HG03139 (cell line): Measurements from ENCODE around the gene ABCB9.
"Not testable (repeated sequence)": the region's sequence is repeated elsewhere in the genome, so short reads cannot be mapped to it uniquely, and the experiment has no call there.

Source experiments
- ATAC-seq: cut with Tn5 transposase; IDR thresholded peaks from one replicate; pipeline ENCODE4 v1.9.1; 2021; ENCODE audit not compliant: unreplicated experiment

ABCB9 gene

GRCh38 chr12:122944605-122945592 lies 21.4 kb downstream of the ABCB9 start:
- no peak for ATAC-seq

GRCh38 chr12:122943196-122943595 lies 23.1 kb downstream of the ABCB9 start:
- ATAC-seq: no peak

- no peak for ATAC-seq
Observed at GRCh38 chr12:122942637-122943036, 23.6 kb downstream of the ABCB9 start.

- not testable (repeated sequence) for ATAC-seq
Observed at GRCh38 chr12:122941351-122941750, 24.9 kb downstream of the ABCB9 start.

- ATAC-seq: no peak
Observed at GRCh38 chr12:122939125-122939524, 27.1 kb downstream of the ABCB9 start.

- ATAC-seq: no peak
Observed at GRCh38 chr12:122937622-122938091, 28.6 kb downstream of the ABCB9 start.

GRCh38 chr12:122935318-122935717 lies 30.9 kb downstream of the ABCB9 start:
- no peak for ATAC-seq

GRCh38 chr12:122934722-122935121 lies 31.5 kb downstream of the ABCB9 start:
- no peak for ATAC-seq

- ATAC-seq: no peak
Observed at GRCh38 chr12:122932207-122932606, 34.1 kb downstream of the ABCB9 start.

GRCh38 chr12:122929812-122930211 lies 36.5 kb downstream of the ABCB9 start:
- no peak for ATAC-seq

- no peak for ATAC-seq
Observed at GRCh38 chr12:122929148-122929538, 37.1 kb downstream of the ABCB9 start.

GRCh38 chr12:122928404-122929147 lies 37.7 kb downstream of the ABCB9 start:
- ATAC-seq: no peak

GRCh38 chr12:122927756-122928403 lies 38.4 kb downstream of the ABCB9 start:
- no peak for ATAC-seq

GRCh38 chr12:122921917-122922316 lies 44.3 kb downstream of the ABCB9 start:
- ATAC-seq: no peak

- no peak for ATAC-seq
Observed at GRCh38 chr12:122920687-122921086, 45.6 kb downstream of the ABCB9 start.

- ATAC-seq: no peak
Observed at GRCh38 chr12:122918827-122919226, 47.4 kb downstream of the ABCB9 start.

GRCh38 chr12:122917507-122918121 lies 48.6 kb downstream of the ABCB9 start:
- no peak for ATAC-seq

- no peak for ATAC-seq
Observed at GRCh38 chr12:122909442-122910288, 56.6 kb downstream of the ABCB9 start.

GRCh38 chr12:122908915-122909314 lies 57.3 kb downstream of the ABCB9 start:
- no peak for ATAC-seq

GRCh38 chr12:122905258-122905657 lies 61.0 kb downstream of the ABCB9 start:
- not testable (repeated sequence) for ATAC-seq
